22Rv1 (cell line): ENCODE data around the gene PCBD2.

ENCODE experiments used
- ZFX ChIP-seq: fragments of 450-650 bp; IDR thresholded peaks from 2 replicates; pipeline ENCODE4 v1.6.1; 2017; ENCODE audit warnings: antibody characterized with exemption, borderline replicate concordance
- TF ChIP-seq, protein P1 (sequence below): fragments of 450-650 bp; IDR thresholded peaks from 2 replicates; pipeline ENCODE4 v1.5.1; 2017; ENCODE audit warnings: mild to moderate bottlenecking

DNA sequence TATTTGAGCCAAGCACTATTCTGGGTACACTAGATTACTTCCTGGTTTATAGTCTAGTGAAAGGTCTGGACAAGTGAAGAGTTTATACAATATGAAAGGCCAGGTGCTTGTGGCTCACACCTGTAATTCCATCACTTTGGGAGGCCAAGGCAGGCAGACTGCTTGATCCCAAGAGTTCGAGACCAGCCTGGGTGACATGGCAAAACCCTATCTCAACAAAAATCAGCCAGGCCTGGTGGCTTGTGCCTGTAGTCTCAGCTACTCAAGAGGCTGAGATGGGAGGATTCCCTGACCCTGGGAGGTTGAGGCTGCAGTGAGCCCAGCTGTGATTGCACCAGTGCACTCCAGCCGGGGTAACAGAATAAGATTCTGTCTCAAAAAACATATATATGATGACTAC, 40.2 kb upstream of the PCBD2 start:
- TF ChIP-seq, protein P1, sequence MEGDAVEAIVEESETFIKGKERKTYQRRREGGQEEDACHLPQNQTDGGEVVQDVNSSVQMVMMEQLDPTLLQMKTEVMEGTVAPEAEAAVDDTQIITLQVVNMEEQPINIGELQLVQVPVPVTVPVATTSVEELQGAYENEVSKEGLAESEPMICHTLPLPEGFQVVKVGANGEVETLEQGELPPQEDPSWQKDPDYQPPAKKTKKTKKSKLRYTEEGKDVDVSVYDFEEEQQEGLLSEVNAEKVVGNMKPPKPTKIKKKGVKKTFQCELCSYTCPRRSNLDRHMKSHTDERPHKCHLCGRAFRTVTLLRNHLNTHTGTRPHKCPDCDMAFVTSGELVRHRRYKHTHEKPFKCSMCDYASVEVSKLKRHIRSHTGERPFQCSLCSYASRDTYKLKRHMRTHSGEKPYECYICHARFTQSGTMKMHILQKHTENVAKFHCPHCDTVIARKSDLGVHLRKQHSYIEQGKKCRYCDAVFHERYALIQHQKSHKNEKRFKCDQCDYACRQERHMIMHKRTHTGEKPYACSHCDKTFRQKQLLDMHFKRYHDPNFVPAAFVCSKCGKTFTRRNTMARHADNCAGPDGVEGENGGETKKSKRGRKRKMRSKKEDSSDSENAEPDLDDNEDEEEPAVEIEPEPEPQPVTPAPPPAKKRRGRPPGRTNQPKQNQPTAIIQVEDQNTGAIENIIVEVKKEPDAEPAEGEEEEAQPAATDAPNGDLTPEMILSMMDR: no peak
- no peak for TF ChIP-seq ZFX
